ENCODE measurements around the gene COL17A1. TPM values are rescaled to one million over a fixed set of nuclear protein-coding genes. Genes with fewer than 3 reads are reported as not detected.

The COL17A1 gene
- total and polyA plus RNA-seq, 2 donors (not counting 1 experiment from before 2014, with no cell fraction given), result under 0.01 to 0.12 TPM

GRCh38 chr10:104069613-104070012, 16.1 kb downstream of the COL17A1 start:
- H2AFZ ChIP-seq (ENCODE audit: low read length), result no peak overlapping the region
- no peak overlapping the region for H3K4me2 ChIP-seq (ENCODE audit: extremely low read depth, insufficient read depth, low read length)
- no peak overlapping the region for H3K9ac ChIP-seq (ENCODE audit: insufficient read depth, low read length)
- no peak for DNase-seq (ENCODE audit: low read depth in 2 of 2)
- H4K20me1 ChIP-seq (ENCODE audit: control insufficient read depth, extremely low read depth, insufficient read depth, low read length), result no peaks in the 10 kb centered on the region
- H3K79me2 ChIP-seq (ENCODE audit: control insufficient read depth, insufficient read depth, low read length), result no peaks in the 10 kb centered on the region
- no peaks in the 10 kb centered on the region for H3K9me3 ChIP-seq (ENCODE audit: control insufficient read depth, insufficient read depth, low read depth, low read length)
- TF ChIP-seq CTCF (conservative IDR thresholded peaks at IDR 0.05 in 1 of 2, IDR thresholded peaks at IDR 0.05 in 1 of 2; ENCODE audit: low read depth in 1 of 2, low read length in 2 of 2) (no peak), EZH2 (IDR thresholded peaks at IDR 0.05; ENCODE audit: low read length, missing control alignments) (no peak)
- H3K27me3 ChIP-seq (ENCODE audit: control insufficient read depth, insufficient read depth, low read length), result peaks cover 11% of the 10 kb centered on the region
- no peaks in the 10 kb centered on the region for H3K36me3 ChIP-seq (ENCODE audit: control insufficient read depth, insufficient read depth, low read length)
- H3K4me1 ChIP-seq (ENCODE audit: control insufficient read depth, extremely low read depth, insufficient read depth, low read length), result no peaks in the 10 kb centered on the region
- no peak overlapping the region for H3K4me3 ChIP-seq (replicated peaks in 1 of 4; ENCODE audit: control extremely low read depth in 1 of 4, insufficient read depth in 1 of 4, low read depth in 3 of 4, low read length in 4 of 4)
- H3K27ac ChIP-seq (ENCODE audit: insufficient read depth, low read length), result no peak overlapping the region

- no peaks in the 10 kb centered on the region for H3K4me1 ChIP-seq (ENCODE audit: control insufficient read depth, extremely low read depth, insufficient read depth, low read length)
These were observed 18.2 kb downstream of the COL17A1 start for GRCh38 chr10:104067525-104067924.

GRCh38 chr10:104066945-104067344, 18.7 kb downstream of the COL17A1 start:
- Histone ChIP-seq H4K20me1 (ENCODE audit: control insufficient read depth, extremely low read depth, insufficient read depth, low read length) (no peaks in the 10 kb centered on the region), H3K27me3 (ENCODE audit: control insufficient read depth, insufficient read depth, low read length) (peaks cover 3% of the 10 kb centered on the region), H3K9me3 (ENCODE audit: control insufficient read depth, insufficient read depth, low read depth, low read length) (no peaks in the 10 kb centered on the region), H3K4me2 (ENCODE audit: extremely low read depth, insufficient read depth, low read length) (no peak overlapping the region), H3K4me3 (replicated peaks in 1 of 4; ENCODE audit: control extremely low read depth in 1 of 4, insufficient read depth in 1 of 4, low read depth in 3 of 4, low read length in 4 of 4) (no peak overlapping the region), H2AFZ (ENCODE audit: low read length) (no peak overlapping the region), H3K27ac (ENCODE audit: insufficient read depth, low read length) (no peak overlapping the region), H3K9ac (ENCODE audit: insufficient read depth, low read length) (no peak overlapping the region), H3K36me3 (ENCODE audit: control insufficient read depth, insufficient read depth, low read length) (no peaks in the 10 kb centered on the region), H3K4me1 (ENCODE audit: control insufficient read depth, extremely low read depth, insufficient read depth, low read length) (no peaks in the 10 kb centered on the region), H3K79me2 (ENCODE audit: control insufficient read depth, insufficient read depth, low read length) (no peaks in the 10 kb centered on the region)
- no peak for TF ChIP-seq EZH2 (IDR thresholded peaks at IDR 0.05; ENCODE audit: low read length, missing control alignments)
- no peak for DNase-seq (ENCODE audit: low read depth in 2 of 2)

More at GRCh38 chr10:104067525-104067924, 18.2 kb downstream of the COL17A1 start:
- no peaks in the 10 kb centered on the region for H4K20me1 ChIP-seq (ENCODE audit: control insufficient read depth, extremely low read depth, insufficient read depth, low read length)
- no peak overlapping the region for H3K4me2 ChIP-seq (ENCODE audit: extremely low read depth, insufficient read depth, low read length)
- DNase-seq (ENCODE audit: low read depth in 2 of 2), result no peak
- no peak overlapping the region for H3K27ac ChIP-seq (ENCODE audit: insufficient read depth, low read length)
- no peaks in the 10 kb centered on the region for H3K9me3 ChIP-seq (ENCODE audit: control insufficient read depth, insufficient read depth, low read depth, low read length)
- no peak overlapping the region for H3K9ac ChIP-seq (ENCODE audit: insufficient read depth, low read length)
- TF ChIP-seq CTCF (conservative IDR thresholded peaks at IDR 0.05 in 1 of 2, IDR thresholded peaks at IDR 0.05 in 1 of 2; ENCODE audit: low read depth in 1 of 2, low read length in 2 of 2), result no peak
- TF ChIP-seq EZH2 (IDR thresholded peaks at IDR 0.05; ENCODE audit: low read length, missing control alignments), result no peak
- no peak overlapping the region for H2AFZ ChIP-seq (ENCODE audit: low read length)
- no peaks in the 10 kb centered on the region for H3K36me3 ChIP-seq (ENCODE audit: control insufficient read depth, insufficient read depth, low read length)
- H3K27me3 ChIP-seq (ENCODE audit: control insufficient read depth, insufficient read depth, low read length), result peaks cover 3% of the 10 kb centered on the region
- H3K4me3 ChIP-seq (replicated peaks in 1 of 4; ENCODE audit: control extremely low read depth in 1 of 4, insufficient read depth in 1 of 4, low read depth in 3 of 4, low read length in 4 of 4), result no peak overlapping the region
- H3K79me2 ChIP-seq (ENCODE audit: control insufficient read depth, insufficient read depth, low read length), result no peaks in the 10 kb centered on the region

Data from fibroblast of lung (primary cell).